ENCODE data around the gene ZSCAN30.
"Not testable (repeated sequence)": the region's sequence is repeated elsewhere in the genome, so short reads cannot be mapped to it uniquely, and the experiment has no call there.

Gene ZSCAN30

DNA sequence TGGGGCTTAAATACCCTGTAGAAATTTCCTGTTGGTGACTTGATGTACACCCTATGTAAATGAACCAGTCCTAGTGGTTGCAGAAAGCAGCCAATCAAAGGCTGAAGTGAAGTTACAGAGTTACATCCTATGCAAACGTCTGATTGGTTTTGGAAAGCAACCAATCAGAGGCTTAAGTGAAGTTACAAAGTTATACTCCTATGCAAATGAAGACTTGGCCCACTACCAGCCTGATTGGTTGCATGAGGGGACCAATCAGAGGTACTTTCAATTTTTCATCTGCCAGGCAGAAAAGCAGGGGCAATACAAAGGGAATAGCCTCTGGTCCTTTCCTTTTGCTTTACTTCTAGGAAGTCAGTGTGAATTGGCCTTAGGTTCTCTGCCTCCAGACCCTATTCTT is 62.8 kb downstream of the ZSCAN30 start:
- DNase-seq, result no peak

DNA sequence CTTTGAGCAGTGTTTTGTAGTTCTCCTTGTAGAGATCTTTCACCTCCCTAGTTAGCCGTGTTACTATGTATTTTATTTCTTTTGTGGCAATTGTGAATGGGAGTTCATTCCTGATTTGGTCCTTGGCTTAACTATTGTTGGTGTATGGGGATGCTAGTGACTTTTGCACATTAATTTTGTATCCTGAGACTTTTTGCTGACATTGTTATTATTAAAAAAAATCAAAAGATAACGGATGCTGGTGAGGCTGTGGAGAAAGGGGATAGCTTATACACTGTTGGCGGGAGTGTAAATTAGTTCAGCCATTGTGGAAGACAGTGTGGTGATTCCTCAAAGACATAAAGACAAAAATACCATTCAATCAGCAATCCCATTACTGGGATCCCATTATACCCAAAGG is 66.2 kb downstream of the ZSCAN30 start:
- no peak for DNase-seq

DNA sequence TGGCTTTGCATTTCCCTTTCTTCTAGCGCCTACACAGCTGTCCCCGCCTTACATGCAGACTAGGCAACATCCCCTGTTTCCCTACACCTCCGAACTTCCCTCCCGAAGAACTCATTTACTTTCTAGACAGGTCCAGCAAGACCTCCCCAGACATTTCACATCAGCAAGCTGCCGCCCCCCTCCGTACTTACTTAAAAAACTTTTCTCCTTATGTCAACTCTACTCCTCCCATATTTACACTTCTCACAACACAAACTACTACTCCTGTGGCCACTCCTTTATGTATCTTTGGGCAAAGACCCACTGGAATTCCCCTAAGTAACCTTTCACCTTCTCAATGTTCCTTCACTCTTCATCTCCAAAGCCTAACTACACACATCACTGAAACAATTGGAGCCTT is 69.6 kb downstream of the ZSCAN30 start:
- no peak for DNase-seq

DNA sequence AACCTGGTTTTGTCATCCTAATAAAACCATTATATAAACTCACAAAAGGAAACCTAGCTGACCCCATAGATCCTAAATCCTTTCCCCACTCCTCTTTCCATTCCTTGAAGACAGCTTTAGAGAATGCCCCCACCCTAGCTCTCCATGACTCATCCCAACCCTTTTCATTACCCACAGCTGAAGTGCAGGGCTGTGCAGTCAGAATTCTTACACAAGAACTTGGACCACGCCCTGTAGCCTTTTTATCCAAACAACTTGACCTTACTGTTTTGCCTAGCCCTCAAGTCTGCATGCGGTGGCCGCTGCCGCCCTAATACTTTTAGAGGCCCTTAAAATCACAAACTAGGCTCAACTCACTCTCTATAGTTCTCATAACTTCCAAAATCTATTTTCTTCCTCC is 70.7 kb downstream of the ZSCAN30 start:
- DNase-seq, result not testable (repeated sequence)

DNA sequence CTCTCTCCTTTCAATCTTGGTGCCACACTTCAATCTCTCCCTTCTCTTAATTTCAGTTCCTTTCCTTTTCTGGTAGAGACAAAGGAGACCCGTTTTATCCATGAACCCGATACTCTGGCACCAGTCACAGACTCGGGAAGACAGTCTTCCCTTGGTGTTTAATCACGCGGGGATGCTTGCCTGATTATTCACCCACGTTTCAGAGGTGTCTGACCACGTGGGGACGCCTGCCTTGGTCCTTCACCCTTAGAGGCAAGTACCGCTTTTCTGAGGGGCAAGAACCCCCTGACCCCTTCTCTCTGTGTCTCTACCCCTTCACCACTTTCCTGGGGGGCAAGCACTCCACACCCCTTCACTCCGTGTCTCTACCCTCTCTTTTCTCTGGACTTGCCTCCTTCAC is 73.4 kb downstream of the ZSCAN30 start:
- not testable (repeated sequence) for DNase-seq

DNA sequence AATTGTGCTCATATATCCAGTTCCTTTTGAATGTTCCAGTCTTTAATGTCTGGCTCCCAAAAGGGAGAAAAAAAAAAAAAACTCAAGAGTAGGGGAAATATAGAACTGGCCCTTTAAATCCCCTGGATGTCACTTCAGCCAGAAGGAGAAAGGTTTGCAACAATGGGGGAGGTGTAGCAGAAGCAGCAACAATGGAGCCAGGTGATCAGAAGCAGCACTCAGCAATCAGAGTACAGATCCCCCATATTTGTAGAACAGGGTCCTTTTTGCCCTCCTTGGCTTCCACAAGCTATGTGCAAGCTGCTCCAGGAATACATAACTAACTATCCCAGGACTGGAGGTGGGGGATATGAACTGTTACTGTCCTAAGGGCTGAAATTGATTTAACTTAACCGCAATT is 75.0 kb downstream of the ZSCAN30 start:
- DNase-seq, result no peak

DNA sequence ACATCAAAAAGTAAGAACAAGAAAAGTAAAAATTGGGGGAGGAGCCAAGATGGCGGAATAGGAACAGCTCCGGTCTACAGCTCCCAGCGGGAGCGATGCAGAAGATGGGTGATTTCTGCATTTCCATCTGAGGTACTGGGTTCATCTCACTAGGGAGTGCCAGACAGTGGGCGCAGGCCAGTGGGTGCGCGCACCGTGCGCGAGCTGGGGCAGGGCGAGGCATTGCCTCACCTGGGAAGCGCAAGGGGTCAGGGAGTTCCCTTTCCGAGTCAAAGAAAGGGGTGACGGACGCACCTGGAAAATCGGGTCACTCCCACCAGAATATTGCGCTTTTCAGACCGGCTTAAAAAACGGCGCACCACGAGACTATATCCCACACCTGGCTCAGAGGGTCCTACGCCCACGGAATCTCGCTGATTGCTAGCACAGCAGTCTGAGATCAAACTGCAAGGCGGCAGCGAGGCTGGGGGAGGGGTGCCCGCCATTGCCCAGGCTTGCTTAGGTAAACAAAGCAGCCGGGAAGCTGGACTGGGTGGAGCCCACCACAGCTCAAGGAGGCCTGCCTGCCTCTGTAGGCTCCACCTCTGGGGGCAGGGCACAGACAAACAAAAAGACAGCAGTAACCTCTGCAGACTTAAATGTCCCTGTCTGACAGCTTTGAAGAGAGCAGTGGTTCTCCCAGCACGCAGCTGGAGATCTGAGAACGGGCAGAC is 84.1 kb downstream of the ZSCAN30 start:
- not testable (repeated sequence) for DNase-seq

DNA sequence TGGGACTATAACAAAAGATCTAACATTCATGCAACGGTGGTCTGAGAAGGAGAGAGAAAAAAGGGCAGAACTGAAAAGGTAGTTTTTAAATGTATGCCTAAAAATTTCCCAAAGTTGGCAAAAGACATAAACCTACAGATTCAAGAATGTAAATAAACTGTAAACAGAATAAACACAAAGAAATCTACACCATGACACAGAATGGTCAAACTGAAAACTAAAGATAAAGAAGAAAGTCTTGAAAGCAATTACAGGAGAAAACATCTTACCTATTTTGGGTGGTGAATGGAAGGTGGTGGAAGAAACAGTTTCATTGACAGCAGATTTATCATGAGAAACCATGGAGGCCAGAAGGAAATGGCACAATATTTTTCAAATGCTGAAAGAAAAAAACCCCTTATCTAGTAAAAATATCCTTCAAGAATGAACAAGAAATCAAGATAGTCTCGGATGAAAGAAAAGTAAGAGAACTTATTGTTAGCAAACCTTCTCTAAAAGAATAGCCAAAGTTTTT is 84.8 kb downstream of the ZSCAN30 start:
- DNase-seq, result no peak

DNA sequence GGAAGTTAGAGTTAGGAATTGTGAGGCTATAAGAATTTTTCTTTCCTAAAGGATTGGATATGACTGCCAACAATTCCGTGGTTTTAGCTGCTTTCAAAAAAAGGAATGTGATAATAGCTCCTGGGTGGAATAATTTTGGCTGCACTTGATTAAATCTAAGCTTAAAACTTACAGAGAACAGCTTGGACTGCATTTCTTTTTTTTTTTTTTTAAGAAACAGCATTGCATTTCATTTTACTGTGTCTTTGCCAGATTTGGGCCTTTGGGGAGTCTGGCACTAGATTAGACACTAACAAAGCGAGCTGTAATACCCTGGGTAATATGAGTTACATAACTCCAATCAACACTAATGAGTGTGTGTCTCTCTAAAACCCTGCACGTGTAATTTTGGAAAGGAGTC is 87.0 kb downstream of the ZSCAN30 start:
- DNase-seq, result no peak

DNA sequence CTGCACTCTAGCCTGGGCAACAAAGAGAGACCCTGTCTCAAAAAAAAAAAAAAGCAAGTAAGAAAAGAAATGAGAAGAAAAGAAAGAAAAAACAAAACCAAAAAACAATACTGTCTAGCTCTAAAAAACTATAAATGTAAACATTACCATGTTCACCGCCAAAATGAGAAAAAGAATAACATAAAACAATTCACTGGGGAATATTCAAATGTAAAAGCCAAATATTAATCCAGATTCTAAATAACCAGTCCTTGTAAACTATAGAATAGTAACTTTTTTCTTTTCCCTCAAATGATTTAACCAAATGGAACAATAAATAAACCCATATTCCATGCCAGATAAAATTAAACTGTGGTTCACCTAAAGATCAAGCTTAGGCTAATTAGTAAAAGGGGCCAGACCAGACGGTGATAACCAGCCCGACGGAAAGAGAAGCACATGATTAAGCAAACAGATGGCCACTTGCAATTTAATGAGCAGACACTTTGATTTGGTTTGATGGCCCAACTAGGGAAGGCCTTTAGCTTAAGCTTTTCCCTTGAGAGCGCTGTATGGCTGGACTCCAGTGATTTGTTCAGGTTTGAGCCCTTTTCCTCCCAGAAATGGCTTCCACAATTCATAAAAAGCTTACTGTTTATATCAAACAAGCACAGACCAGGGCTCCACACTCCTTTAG is 88.6 kb downstream of the ZSCAN30 start:
- DNase-seq, result no peak

All from CD4-positive, alpha-beta T cell treated with Interleukin-10 for 1 hour (primary cell).